Ascending aorta (tissue), 2 donors: Measurements from ENCODE around the gene RGS7. TPM values are rescaled to one million over a fixed set of nuclear protein-coding genes. Genes with fewer than 3 reads are reported as not detected.

Experiments used
- DNase-seq, 2 donors: peaks; one replicate each; pipeline ENCODE4 v3.0.0-alpha.2; 2019; ENCODE audit warnings: low spot score in 2 of 2
- H3K27ac ChIP-seq, 2 donors: fragments of 200-600 bp; sonication (generic); one replicate each; pipeline ENCODE4 v1.5.1; 2016 to 2017; ENCODE audit warnings: mild to moderate bottlenecking in 1 of 2
- H3K27me3 ChIP-seq: fragments of 200-600 bp; sonication (generic); one replicate; pipeline ENCODE4 v1.5.1; 2017
- H3K36me3 ChIP-seq, 2 donors: fragments of 200-600 bp; sonication (generic); one replicate each; pipeline ENCODE4 v1.5.1; 2016
- H3K4me1 ChIP-seq, 2 donors: fragments of 200-600 bp; sonication (generic); one replicate each; pipeline ENCODE4 v1.5.1; 2016 to 2017; ENCODE audit warnings: mild to moderate bottlenecking in 1 of 2
- H3K4me3 ChIP-seq, 2 donors: fragments of 200-600 bp; sonication (generic); one replicate each; pipeline ENCODE4 v1.5.1; 2016 to 2017; ENCODE audit warnings: mild to moderate bottlenecking in 1 of 2
- H3K9me3 ChIP-seq, 2 donors: fragments of 200-600 bp; sonication (generic); one replicate each; pipeline ENCODE4 v1.5.1; 2016
- intact Hi-C: fragments of 100-400 bp; cut with DNase I; formaldehyde crosslinking; loops from one replicate; pipeline ENCODE4 v1.15.1; 2023
- total RNA-seq: library from RNA; depleted of rRNA; stranded (reverse); fragments of >200 nt; gene quantifications from one replicate; pipeline ENCODE4 v1.1.0, GENCODE V29; 2016
- TF ChIP-seq, protein P1 (sequence below), 3 experiments: fragments of 200-600 bp in 2 of 3; fragments of 450-650 bp in 1 of 3; sonication (generic) in 2 of 3; IDR thresholded peaks; one replicate each; pipeline ENCODE4 v1.5.1; 2016 to 2019; ENCODE audit warnings: antibody characterized with exemption in 3 of 3, mild to moderate bottlenecking in 1 of 3, moderate library complexity in 1 of 3

The RGS7 gene
- total RNA-seq, 1 donor from 2014 or later: not detected

DNA sequence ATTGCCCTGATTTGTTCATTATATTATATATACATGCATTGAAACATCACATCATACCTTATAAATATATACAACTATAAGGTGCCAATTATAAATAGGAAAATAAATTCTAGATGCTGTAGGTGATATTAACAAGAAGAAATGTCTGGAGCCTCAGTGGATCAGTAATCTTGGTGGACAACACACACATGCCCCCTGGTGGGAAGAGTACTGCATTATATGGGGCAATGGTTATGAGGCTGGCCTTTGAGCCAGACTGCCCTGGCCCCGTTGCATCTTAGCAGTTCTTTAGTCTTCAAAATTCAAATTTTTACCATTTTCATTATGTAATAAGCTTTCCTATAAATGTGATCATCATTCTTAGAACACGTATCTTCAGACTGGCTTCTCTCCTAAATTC, 410.1 kb downstream of the RGS7 start:
- DNase-seq: no peak
- H3K9me3 ChIP-seq: no peaks in the 10 kb centered on the region
- intact Hi-C loops: no loop called here

DNA sequence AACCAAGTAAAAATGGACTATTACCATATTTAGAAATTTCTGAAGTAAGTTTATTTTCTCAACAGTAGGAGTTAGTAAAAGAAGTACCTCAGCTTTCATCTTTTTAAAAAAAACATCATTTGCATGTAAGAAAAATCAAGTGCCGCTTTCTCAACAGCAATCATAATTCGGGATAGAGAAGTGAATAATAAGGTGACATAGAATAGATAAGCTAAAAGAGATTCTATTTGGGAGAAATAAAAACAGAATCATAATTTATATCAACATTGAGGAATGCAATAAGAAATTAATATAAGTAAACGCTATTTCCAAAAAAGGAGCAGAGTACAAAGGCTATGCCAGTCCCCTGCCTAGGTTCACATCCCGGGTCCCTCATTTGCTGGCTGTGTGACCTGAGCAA, 414.1 kb downstream of the RGS7 start:
- intact Hi-C loops: no loop called here
- TF ChIP-seq, protein P1, sequence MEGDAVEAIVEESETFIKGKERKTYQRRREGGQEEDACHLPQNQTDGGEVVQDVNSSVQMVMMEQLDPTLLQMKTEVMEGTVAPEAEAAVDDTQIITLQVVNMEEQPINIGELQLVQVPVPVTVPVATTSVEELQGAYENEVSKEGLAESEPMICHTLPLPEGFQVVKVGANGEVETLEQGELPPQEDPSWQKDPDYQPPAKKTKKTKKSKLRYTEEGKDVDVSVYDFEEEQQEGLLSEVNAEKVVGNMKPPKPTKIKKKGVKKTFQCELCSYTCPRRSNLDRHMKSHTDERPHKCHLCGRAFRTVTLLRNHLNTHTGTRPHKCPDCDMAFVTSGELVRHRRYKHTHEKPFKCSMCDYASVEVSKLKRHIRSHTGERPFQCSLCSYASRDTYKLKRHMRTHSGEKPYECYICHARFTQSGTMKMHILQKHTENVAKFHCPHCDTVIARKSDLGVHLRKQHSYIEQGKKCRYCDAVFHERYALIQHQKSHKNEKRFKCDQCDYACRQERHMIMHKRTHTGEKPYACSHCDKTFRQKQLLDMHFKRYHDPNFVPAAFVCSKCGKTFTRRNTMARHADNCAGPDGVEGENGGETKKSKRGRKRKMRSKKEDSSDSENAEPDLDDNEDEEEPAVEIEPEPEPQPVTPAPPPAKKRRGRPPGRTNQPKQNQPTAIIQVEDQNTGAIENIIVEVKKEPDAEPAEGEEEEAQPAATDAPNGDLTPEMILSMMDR (IDR thresholded peaks at IDR 0.05): no peak
- no peak overlapping the region for H3K27ac ChIP-seq
- H3K4me1 ChIP-seq: no peaks in the 10 kb centered on the region
- H3K4me3 ChIP-seq: no peak overlapping the region
- H3K36me3 ChIP-seq: no peaks in the 10 kb centered on the region
- DNase-seq: no peak
- H3K9me3 ChIP-seq: no peaks in the 10 kb centered on the region
- no peaks in the 10 kb centered on the region for H3K27me3 ChIP-seq

More for the DNA sequence above, 410.1 kb downstream of the RGS7 start:
- H3K36me3 ChIP-seq: no peaks in the 10 kb centered on the region
- H3K4me1 ChIP-seq: no peaks in the 10 kb centered on the region
- no peak overlapping the region for H3K4me3 ChIP-seq
- H3K27me3 ChIP-seq: no peaks in the 10 kb centered on the region
- TF ChIP-seq, protein P1 (IDR thresholded peaks at IDR 0.05): peak in 1 of 3 experiments; percentile 22
- H3K27ac ChIP-seq: no peak overlapping the region

DNA sequence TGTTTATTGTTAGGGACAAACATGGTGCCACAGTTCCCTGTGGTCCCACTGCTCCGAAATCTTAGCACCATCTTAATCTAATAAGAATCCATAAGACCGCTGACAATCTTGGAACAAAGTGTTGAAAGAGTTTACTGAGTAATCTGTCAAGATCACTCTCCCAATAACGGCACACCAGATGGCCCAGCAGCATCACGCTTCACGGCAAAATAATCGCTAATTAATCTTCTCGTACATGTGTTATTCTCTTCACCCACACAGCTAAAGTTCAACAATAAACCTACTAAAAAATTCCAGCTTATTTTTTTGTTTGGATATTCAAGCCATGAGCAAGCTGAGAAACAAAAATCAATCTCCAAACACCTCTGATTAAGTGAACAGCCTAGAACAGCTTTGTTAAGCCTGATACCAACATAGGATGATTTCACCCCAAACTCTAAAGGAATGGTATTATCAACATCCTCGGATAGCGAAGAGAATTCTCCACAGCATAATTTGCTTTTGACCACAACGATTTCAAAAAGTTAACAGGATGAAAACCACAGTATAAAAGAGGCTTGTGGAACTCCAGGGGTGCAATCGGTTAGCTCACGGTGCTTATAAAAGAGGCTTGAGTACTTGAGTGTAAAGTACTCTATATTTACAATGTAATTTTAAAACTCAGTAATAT, 415.2 kb downstream of the RGS7 start:
- no peak for DNase-seq
- H3K36me3 ChIP-seq: no peaks in the 10 kb centered on the region
- TF ChIP-seq, protein P1 (IDR thresholded peaks at IDR 0.05): no peak
- no peaks in the 10 kb centered on the region for H3K4me1 ChIP-seq
- H3K27me3 ChIP-seq: no peaks in the 10 kb centered on the region
- peaks cover 3 to 4% of the 10 kb centered on the region in 2 donors for H3K9me3 ChIP-seq
- H3K27ac ChIP-seq: no peak overlapping the region
- intact Hi-C loops: no loop called here
- no peak overlapping the region for H3K4me3 ChIP-seq

DNA sequence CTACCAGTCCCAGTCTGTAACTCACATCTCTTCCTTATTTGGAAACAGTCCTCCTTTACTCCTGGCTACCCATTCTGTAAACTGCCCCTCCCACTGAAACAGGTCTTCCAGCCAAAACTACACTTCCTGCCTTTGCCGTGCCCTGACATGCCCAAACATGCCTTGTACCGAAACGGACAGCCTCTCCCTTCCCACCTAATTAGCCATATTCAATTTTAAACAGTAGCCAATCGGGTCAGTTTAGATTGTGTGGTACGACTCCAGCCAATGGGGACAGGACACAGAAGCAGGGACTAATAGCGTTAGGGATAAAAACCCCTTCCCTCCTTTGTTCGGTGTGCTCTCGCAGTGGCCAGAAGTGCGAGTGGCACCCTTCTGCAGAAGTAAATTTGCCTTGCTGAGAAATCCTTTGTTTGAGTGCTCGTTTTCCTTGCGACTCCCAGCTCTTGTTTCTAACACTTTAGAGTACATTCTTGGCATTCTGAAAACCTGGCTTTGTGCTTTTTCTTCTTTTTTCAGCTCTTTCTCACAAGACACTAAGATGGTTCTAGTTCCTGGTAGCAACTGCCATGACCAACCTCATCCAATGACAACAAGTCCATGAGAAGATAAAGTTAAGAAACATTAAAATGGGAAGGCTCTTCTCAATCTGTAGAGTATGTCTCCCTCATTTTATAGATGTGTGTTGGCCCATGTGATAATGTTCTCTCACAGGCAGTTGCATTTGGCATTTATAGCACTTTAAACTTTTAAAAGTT, 419.9 kb downstream of the RGS7 start:
- intact Hi-C loops: no loop called here
- Histone ChIP-seq H3K9me3 (peaks cover 4 to 5% of the 10 kb centered on the region in 2 donors), H3K4me3 (no peak overlapping the region)

DNA sequence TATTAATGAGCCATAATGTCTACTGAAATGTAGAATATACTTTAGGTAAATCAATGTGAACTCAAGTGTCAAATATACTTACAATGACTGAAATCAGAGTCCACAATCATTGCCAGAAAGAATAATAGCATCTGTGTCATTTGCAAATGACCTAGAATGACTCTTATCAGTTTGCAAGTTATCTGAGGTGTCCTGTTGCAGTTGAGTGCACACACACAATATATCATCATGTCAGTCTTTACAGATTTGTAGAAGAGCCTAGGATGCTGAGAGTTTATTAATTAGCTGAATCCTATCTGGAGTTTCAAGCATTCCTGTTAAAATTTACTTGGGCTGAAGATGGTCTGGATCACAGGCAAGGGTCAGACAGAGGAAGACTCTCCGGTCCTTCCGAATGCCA, 421.1 kb downstream of the RGS7 start:
- Histone ChIP-seq H3K27me3 (no peaks in the 10 kb centered on the region), H3K4me1 (no peaks in the 10 kb centered on the region), H3K27ac (no peak overlapping the region), H3K36me3 (no peaks in the 10 kb centered on the region), H3K4me3 (no peak overlapping the region), H3K9me3 (peaks cover 4 to 5% of the 10 kb centered on the region in 2 donors)
- TF ChIP-seq, protein P1 (IDR thresholded peaks at IDR 0.05): no peak
- intact Hi-C loops: no loop called here
- DNase-seq: no peak

More for the DNA sequence above, 419.9 kb downstream of the RGS7 start:
- H3K4me1 ChIP-seq: no peaks in the 10 kb centered on the region
- DNase-seq: no peak
- TF ChIP-seq, protein P1 (IDR thresholded peaks at IDR 0.05): no peak
- no peaks in the 10 kb centered on the region for H3K36me3 ChIP-seq
- no peak overlapping the region for H3K27ac ChIP-seq
- H3K27me3 ChIP-seq: no peaks in the 10 kb centered on the region
